HG03521 (cell line): ENCODE measurements around the gene XAGE3.
"Not testable (repeated sequence)": the region's sequence is repeated elsewhere in the genome, so short reads cannot be mapped to it uniquely, and the experiment has no call there.

Experiments
- ATAC-seq: cut with Tn5 transposase; IDR thresholded peaks from one replicate; pipeline ENCODE4 v1.9.1; 2021; ENCODE audit warnings: mild to moderate bottlenecking, moderate library complexity; ENCODE audit not compliant: unreplicated experiment

The XAGE3 gene

GRCh38 chrX:52843619-52844018 lies 24.3 kb downstream of the XAGE3 start:
- ATAC-seq: not testable (repeated sequence)

GRCh38 chrX:52839137-52839536 lies 28.7 kb downstream of the XAGE3 start:
- no peak for ATAC-seq

GRCh38 chrX:52830551-52830950 lies 37.3 kb downstream of the XAGE3 start:
- ATAC-seq: no peak

GRCh38 chrX:52824608-52825007 lies 43.3 kb downstream of the XAGE3 start:
- ATAC-seq: no peak

- no peak for ATAC-seq
Measured at GRCh38 chrX:52821079-52821760, 46.7 kb downstream of the XAGE3 start.

GRCh38 chrX:52819788-52820187 lies 48.1 kb downstream of the XAGE3 start:
- no peak for ATAC-seq
